NCI-H524 (cell line): Measurements from ENCODE around the gene AKR1B15.
"Not testable (repeated sequence)": the region's sequence is repeated elsewhere in the genome, so short reads cannot be mapped to it uniquely, and the experiment has no call there.

Source experiments
- DNase-seq, 2 experiments: peaks; one replicate each; lab custom pipeline; 2025; lab: John Stamatoyannopoulos, UW

Gene AKR1B15

GRCh38 chr7:134532954-134533218 lies 16.0 kb upstream of the AKR1B15 start:
- no peak for DNase-seq

DNA sequence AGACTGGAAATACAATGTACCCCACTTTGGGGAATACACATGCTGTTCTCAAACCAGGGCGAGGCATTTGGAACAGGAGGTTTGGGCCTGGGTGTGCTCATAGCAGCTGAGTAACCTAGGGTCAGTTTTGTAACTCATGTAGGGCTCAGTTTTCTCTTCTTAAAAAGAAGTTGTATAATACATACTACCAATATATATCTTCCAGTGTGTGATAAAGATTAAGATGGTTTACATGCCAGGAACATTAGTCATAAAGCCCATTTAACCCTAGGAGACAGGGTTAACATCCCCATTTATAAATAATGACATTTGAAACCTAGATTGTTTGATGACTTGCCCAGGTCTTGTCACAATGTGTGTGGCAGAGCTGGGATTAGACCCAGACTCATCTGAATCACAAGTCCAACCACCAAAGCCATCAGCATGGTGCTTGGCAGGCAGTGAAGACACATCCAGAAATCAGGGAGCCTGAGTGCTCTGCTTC lies 15.6 kb upstream of the AKR1B15 start:
- DNase-seq, result no peak

- no peak for DNase-seq
Observed at GRCh38 chr7:134534633-134535032, 14.3 kb upstream of the AKR1B15 start.

DNA sequence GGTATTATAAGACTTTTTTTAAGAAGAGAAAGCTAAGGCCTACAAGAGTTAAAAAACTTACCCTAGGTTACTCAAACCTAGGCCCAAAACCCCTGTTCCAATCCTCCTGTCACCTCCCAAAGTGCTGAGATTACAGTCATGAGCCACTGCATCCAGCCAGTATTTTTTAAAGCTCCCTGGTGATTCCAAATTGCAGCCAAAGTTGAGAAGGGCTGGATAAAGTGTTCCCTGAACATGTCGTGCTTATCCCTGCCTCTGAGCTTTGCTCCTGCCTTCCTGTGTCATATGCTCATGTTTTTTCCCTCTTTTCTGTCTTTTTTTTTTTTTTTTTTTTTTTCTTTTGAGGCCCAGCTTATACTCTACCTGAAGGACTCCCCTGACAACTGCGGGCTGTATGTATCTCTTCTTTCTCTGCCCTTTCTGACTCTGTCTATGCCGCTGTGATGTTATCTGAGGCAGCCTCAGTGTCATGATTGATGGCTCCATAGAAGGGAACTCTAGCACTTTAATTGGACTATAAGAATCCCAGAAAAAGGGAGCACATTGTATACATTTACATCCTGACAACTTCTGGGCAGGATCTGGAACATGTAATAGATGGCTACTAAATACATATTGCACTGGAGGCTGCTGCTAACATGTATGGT lies 13.5 kb upstream of the AKR1B15 start:
- DNase-seq, result no peak

DNA sequence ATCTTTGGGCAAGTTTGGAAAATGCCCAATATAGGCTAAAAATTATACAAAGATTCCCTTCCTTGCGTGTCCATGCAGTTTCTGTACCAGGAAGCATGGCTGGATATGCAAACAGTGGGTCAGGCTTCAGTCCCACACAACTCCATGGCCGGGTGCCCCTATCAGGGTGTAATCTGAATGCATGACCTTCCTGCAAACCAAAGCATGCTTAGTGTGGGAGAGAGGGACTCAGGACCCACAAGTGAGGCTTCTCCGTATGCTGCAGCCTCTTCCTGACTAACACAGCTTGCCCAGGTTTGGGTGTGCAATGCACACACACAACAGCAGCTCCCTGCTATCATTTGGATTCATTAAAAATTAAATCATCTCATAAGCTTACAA lies 13.0 kb upstream of the AKR1B15 start:
- DNase-seq, result no peak

DNA sequence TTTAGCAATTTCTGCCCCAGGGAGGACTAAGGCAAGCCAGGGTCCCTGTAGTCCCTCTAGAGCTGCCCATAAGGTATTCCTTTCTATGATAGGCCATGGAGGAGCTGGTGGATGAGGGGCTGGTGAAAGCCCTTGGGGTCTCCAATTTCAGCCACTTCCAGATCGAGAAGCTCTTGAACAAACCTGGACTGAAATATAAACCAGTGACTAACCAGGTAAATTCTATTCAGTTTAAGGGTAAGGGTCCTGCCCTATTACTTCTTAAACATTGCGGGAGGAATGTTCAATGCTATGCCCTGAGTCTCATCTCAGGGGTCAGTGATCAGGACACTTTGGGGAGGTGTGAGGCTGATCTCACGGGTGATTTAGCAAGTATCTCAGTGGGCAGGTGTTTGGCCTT lies 12.4 kb upstream of the AKR1B15 start:
- not testable (repeated sequence) for DNase-seq

- not testable (repeated sequence) for DNase-seq
Observed at GRCh38 chr7:134537273-134537781, 11.6 kb upstream of the AKR1B15 start.

DNA sequence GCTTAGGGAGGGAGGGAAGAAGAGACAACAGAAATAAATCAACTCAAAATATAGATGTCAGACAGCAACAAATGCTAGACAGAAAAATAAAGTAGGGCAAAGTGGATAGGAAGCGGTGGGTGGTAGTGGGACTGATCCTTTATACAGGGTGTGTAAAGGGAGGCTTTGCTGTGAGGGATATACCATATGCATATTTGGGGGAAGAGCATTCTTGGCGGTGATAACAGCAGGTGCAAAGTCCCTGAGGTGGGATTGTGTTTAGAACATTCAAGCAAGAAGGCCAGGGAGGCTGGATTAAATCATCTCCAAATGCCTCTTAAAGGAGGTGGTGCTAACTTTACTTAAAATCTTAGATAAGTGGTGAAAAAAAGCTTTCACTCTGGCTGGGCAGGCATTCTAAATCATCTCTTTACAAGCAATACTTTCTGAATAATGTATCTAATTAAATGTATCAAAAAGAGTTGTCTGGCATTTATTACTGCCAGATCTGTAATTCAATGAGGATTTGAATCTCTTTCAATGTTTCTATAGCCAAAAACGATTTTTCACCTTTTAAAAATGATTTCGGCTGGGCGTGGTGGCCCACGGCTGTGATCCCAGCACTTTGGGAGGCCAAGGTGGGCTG lies 9.4 kb upstream of the AKR1B15 start:
- no peak for DNase-seq

DNA sequence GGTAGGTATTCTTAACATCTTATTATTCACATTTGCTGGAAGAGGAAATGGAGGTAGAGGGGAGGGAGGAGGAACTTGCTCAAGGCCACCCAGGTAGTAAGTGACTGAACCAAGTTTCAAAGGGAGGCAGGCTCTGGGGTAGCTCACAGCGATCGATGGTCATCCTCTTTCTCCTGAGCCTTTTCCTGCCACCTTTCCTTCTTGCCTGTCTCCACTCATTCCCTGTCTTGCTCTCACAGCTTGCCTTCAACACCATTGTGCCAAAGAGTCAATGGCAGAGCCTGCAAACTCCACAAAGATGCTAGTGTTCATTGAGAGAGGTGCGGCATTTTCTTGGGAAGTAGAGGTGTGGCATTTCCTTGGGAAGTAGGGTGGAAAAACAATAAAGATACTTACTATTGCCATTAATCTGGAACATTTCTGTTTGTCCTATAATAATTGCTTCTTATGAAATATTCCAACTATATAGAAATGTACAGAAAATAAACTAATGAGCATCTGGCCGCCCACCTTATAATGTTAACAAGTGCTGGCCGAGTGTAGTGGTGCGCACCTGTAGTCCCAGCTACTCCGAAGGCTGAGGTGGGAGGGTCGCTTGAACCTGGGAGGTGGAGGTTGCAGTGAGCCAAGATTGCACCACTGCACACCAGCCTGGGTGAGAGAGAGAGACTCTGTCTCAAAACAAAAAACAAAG lies 7.3 kb upstream of the AKR1B15 start:
- DNase-seq, result not testable (repeated sequence)

DNA sequence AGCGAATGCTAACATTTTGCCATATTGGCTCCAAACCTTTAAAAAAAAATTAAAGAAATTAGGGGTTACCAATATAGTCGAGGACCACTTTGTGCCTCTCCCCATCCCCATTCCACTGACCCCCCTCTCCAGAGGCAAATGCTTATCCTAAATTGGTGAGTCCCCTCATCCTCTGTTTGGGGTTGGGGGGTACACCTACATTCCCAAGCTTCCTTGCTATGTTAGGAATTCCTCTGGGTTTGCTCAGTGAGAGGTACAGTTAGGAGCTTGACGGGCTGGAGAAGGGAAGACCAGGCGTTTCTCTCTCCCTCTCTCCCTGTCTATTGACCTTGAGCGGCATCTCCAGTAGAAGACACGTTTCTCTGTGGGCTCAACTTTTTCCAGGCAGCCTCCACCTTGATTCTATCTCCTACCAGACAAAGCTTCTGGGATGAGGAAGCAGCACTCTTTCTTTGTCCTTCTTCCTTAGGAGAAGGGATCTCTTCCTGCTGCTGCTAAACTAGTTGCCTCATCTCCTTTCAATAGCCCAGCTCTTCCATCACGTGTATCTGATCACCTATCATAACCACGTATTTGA lies 6.6 kb upstream of the AKR1B15 start:
- DNase-seq, result no peak

GRCh38 chr7:134545380-134545779 lies 3.5 kb upstream of the AKR1B15 start:
- DNase-seq, result no peak

DNA sequence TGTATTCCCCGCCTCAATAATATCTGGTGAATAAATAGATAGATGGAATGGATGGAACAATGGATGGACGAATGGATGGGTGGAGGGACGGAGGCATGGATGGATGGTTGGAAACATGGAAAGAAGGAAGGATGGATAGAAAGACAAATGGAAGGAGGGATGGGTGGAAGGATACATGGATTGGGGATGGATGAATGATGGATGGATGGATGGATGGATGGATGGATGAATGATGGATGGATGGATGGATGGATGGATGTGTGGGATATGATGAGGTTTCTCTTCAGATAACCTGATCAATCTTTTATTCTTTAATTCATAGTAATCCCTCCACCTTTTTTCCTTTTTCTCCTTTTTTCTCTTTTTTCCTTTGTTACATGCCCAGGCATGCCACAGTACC lies 3.0 kb upstream of the AKR1B15 start:
- no peak for DNase-seq

- peak; percentile 98 to 99 for DNase-seq
Observed at GRCh38 chr7:134546955-134547354, 2.0 kb upstream of the AKR1B15 start.

GRCh38 chr7:134547397-134548054 lies 1.4 kb upstream of the AKR1B15 start:
- DNase-seq, result peak; percentile 89 to 91

GRCh38 chr7:134549366-134549765 lies 456 bp downstream of the AKR1B15 start:
- DNase-seq, result no peak

DNA sequence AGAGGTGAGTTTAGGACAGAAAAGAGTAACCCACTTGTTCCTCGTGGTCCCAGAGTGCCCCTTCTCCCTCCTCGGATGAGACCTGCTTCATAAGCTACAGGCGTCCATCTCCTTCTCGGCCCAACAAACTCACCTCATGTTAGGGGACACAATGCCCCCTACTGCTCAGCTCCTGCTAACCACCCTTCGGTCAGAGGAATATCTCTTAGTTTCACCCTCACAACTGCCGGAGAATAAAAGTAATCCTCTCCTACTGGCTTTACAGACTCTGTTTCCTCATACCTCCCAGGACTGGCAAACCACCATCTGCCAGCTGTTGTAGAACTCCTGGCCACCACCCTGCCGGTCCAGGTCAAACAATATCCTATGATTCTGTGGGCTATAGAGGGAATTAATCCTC lies 3.2 kb downstream of the AKR1B15 start:
- DNase-seq, result peak; percentile 84 to 93

- peak in 1 of 2 experiments; percentile 30 for DNase-seq
Observed at GRCh38 chr7:134553976-134554375, 5.1 kb downstream of the AKR1B15 start.

- no peak for DNase-seq
Observed at GRCh38 chr7:134554417-134554966, 5.6 kb downstream of the AKR1B15 start.

DNA sequence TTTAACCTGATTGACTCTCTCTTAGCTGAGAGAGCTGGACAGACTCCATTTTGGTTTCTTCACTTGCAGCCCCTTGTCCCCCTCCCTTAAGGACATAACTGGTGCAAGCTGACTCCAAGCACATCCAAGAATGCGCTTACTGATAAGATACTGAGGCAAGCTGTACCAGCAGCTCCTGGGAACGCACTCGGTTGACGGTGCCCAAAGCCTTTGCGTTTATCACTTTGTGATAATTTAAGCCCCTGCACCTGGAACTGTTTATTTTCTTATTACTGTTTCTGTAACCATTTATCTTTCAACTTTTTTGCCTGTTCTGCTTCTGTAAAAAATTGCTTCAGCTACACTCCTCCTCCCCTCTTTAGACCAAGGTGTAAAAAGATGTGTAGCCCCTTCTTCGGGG lies 8.5 kb downstream of the AKR1B15 start:
- DNase-seq, result no peak

DNA sequence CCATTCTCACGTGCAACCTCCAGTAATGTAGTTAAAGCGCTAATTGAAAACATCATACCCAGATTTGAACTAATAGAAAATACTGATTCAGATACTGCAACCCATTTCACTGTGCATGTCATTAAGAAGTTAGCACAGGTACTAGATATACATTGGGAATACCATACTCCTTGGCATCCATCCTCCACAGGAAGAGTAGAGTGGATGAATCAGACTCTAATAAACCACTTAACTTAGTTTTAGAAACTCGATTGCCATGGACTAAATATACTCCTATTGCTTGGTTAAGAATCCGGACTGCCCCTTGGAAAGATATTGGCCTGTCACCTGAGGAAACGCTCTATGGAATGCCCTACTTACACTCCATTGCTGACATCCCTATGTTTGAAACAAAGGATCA lies 9.5 kb downstream of the AKR1B15 start:
- DNase-seq, result no peak

DNA sequence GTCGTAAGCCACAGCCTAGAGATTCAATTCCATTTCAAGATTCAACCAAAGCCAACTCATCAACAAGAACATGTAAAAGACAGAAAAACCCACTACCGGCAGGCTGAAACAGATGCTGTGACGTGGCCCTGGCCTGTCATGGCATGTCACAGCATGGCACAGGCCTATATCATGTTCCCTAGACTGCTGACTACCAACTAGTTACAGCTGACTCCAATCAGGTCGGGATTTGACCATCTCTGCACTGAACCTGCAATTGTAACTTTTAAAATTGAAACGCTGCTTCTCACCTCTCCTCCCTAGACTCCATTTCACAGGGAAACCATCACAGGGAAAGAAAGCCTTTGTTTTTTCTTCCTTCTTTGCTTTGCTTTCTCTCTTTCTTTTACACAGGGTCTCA lies 12.7 kb downstream of the AKR1B15 start:
- not testable (repeated sequence) for DNase-seq

GRCh38 chr7:134562136-134562535 lies 13.2 kb downstream of the AKR1B15 start:
- no peak for DNase-seq
